ENCODE measurements around the gene PCNX3.

DNA sequence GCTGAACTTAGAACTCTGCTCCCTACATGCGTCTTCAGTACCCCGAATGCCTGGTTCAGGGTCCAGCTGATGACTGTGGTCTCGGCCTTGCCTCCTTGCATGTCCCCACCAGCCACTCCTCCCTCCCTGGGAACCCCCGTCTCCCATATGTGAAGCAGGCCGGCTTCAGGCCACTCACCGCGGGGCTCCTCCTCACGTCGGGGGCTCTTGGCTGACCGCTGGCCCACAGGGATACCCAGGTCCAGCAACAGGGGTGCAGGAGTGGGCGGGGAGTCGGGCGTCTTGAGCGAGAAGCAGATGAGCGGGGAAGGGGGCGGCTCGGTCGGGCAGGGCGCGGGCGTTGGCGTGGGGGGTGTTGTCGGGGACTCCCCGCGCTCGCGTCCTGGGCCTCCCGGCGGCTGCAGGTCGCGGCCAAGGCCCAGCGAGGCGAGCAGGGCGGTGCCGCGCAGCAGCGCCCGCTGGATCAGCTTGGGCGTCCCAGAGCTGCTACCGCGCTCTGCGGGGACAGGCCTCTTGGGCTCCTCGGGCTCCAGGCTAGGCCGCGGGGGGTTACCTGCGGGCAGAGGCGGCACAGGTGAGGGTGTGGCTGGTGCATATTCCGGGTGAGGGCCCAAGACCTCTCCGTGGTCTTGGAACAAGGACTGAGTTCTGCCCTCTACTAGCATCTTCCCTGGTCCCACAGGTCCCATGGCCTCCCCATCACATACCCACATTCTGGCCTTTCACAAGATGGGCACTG lies 16.2 kb upstream of the PCNX3 start:
- TF ChIP-seq JUND (IDR thresholded peaks at IDR 0.05; ENCODE audit: low read depth, low read length) = no peak
- no peak for TF ChIP-seq CHD2 (IDR thresholded peaks at IDR 0.05; ENCODE audit: borderline replicate concordance, low read depth, low read length)
- TF ChIP-seq RAD51 (IDR thresholded peaks at IDR 0.05) = no peak
- no peak for TF ChIP-seq NR2C1 (IDR thresholded peaks at IDR 0.05)
- no peak for TF ChIP-seq EZH2 (IDR thresholded peaks at IDR 0.05; ENCODE audit: borderline replicate concordance, control insufficient read depth, low read depth, low read length)
- no peak for TF ChIP-seq NRF1 (conservative IDR thresholded peaks at IDR 0.05; ENCODE audit: low read depth, low read length)
- no peak for TF ChIP-seq POLR2AphosphoS5 (IDR thresholded peaks at IDR 0.05; ENCODE audit: low read length)
- no peak for TF ChIP-seq PAX5 (IDR thresholded peaks at IDR 0.05; ENCODE audit: borderline replicate concordance, low read depth, low read length)
- no peak for TF ChIP-seq DPF2 (IDR thresholded peaks at IDR 0.05)
- TF ChIP-seq HDAC2 (IDR thresholded peaks at IDR 0.05) = no peak
